Stromal cell of bone marrow (primary cell): Measurements from ENCODE around the gene TARS3.
"Not testable (repeated sequence)": the region's sequence is repeated elsewhere in the genome, so short reads cannot be mapped to it uniquely, and the experiment has no call there.

Experiments used
- DNase-seq: peaks from one replicate; pipeline ENCODE4 v3.0.0-alpha.2; 2012; ENCODE audit warnings: low read depth

TARS3 gene

GRCh38 chr15:101654624-101655337 lies 69.5 kb downstream of the TARS3 start:
- not testable (repeated sequence) for DNase-seq

- no peak for DNase-seq
These were observed 70.1 kb downstream of the TARS3 start for GRCh38 chr15:101654171-101654570.

DNA sequence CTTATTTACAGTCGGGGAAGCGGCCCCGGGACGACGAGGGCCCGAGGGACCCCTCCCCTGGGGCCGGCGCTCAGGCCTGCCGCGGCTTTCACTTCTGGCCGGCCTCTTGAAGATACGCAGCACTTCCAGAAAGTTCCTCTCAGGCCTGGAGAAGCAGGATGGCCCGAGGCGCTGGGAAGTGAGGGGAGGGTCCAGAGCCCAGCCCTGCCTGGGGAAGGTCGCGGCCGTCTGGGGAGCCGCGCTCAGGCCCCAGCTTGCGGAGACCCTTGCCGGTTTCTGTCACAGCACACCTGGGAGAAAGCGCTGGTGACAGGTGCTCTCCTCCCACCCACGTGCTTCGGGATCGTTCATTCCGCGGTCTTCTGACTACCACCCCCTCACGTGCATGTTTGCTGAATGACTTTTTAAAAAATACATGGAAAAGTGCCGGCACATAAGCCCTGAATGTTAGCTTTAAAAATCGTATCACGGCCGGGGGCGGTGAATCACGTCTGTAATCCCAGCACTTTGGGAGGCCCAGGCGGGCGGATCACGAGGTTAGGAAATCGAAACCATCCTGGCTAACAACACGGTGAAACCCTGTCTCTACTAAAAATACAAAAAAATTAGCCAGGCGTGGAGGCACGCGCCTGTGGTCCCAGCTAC lies 71.4 kb downstream of the TARS3 start:
- DNase-seq = peak; percentile 18

DNA sequence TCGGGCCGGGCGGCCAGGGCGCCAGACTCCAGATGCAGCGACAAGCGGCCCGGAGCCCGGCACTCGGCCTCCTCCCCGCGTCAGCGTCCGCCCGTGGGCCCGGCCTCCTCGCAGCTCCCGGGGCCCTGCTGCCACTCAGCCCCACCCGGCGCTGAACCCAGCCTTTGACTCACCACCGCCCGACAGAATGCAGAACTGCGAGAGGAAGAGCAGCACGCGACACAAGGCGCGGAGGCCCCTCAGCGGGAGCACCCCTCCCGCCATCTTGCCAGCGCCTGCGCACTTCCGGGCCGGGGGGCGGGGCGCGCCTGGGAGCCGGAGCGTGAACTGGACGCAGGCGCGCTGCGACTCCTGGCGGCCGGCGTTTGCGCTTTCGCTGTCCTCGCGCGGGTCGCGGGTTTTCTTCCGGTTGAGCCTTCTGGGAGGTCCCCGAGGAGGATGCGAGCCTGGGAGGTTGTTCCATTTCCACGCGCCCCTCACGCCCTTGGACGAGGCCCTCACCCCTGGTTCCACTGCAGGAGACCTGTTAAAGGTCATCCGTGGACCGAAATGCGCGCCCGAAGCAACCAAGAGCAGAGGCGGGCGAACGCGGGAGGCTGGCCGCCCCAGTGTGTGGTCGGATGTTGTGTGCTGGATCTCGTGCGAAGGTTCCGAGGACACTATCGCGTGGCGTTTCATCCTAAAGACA lies 72.0 kb downstream of the TARS3 start, which contains the start of gene TM2D3:
TM2D3 (minus strand) TSS at position 284 of the 688 bp plus-strand sequence; CDS start at position 264, 20 bp downstream.
- DNase-seq = peak; percentile 81

DNA sequence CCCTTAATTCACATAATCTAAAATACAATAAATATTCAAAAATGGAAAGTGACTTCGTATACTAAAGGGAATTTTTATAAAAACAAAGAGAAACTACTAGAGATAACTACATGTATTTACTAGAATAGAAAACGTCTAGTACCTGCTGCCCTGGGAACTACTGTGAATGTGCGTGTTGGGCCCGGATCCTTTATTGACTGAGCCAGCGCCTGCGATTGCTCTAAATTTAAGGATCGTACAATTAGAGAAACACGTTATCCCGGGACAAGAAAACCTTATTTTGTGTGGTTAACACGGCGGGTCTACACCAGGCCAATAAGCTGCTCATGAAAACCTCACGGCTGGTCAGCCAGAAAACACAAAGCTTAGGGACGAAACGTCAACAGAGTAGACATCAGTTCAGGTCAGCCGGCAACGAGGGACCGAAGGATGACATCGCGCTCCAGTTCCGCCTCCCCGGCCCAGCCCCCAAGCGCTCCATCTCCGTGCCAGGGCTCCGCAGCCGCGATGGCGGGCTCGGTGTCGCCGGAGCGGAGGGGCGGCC lies 72.6 kb downstream of the TARS3 start:
- peak; percentile 17 for DNase-seq

GRCh38 chr15:101650145-101650544 lies 74.1 kb downstream of the TARS3 start:
- DNase-seq = no peak

GRCh38 chr15:101648356-101648755 lies 75.9 kb downstream of the TARS3 start:
- DNase-seq = no peak

DNA sequence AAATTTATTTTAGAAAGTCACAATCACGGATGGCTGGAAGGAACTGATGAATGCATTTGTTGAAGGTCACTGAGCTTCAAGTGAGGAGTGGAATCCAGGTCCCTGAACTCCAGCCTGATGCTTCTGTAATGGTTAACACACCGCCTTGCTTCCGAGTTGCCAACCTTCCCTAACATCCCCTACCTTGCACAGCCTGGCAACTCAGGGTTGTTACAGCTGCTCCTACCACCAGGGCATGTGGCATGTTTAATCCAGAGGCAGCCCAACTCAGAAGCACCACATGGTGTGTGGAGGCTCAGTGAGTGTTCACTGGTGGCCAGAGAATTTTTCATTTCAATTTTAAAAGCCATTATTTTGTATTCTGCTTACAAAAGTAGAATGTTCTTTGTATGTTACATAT lies 77.0 kb downstream of the TARS3 start:
- no peak for DNase-seq

DNA sequence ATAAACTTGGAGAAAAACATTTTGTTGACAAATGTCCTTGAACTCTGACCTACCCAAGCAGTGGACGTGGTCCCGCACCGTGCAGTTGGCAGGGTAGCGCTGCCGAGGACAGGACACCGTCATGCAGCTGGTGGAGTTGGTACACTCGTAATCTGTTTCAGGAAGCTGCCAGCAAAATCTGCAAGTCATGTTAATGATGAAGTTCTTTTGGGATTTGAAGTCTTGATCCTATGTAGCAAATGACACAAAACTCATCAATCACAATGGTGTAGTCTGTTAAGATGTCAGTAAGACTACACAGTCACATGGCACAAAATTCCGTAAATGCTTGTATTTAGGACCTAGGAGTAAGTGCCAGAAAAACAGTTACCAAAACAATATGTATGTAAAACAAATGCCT lies 77.6 kb downstream of the TARS3 start:
- DNase-seq = no peak

- DNase-seq = no peak
These were observed 81.9 kb downstream of the TARS3 start for GRCh38 chr15:101642361-101642760.

DNA sequence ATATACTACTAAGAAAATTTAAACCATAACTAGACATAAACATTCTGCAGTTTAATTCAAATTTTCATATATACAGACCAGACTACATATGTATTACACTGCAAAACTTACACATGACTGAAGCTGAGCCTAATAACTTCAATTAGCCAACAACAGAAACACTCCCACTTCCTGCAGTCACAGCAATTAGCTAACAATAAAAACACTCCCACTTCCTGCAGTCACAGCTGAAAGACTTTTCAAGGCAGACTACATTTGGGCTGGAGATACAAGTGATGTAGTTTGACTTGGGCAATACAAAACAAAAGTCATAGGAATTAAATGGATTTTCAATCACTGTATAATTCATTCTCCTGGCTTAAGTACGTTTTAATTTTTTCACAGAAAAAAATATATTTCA lies 82.4 kb downstream of the TARS3 start:
- DNase-seq = no peak

DNA sequence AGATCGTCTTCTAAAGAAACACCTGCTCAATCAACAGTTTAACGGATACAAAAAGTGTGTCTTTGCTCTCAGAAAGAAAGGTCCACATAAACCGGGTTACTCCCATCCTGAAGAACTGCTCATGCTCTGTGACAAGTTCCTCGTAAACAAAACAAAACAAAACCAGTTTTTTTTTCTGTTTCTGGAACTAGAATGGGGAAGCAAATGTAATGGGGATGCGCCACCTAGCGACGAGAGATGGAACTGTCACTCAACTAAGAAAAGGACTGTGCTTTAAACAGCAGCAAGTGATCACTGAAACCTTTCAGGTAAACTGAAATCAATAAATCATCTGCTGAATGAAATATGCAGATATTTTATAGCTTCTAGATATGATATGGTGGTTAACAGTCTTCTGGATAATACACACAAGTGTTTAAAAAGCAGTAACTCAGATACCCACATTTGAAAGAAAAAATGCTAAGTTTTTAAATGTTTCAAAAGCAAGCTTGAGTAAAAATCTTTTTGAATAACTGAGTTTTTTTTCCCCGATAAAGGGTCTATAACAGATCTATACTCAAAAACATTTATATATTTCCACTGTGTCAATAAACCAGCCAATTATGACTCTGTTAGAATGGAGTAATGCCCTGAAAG lies 83.0 kb downstream of the TARS3 start:
- DNase-seq = peak; percentile 35

- DNase-seq = no peak
These were observed 84.6 kb downstream of the TARS3 start for GRCh38 chr15:101639667-101640066.

DNA sequence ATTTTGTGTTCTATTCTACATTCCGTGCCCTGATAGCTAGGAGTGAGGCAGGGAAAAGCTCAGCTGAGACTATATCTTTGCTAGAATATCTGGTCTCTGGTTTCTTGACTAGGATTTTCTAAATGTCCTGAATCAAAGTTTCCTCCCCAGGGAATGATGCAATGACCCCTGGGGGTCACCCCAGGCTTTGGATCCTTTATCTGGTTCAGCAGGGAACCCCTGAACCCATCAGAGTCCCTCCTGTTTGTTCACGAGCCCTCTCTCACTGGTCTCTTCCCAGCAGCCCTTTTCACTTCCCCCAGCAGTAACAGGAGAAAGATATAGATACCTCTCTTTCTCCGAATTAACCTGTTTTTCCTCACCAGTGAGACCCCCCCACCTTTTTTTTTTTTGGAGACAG lies 86.4 kb downstream of the TARS3 start:
- no peak for DNase-seq

GRCh38 chr15:101637516-101637915 lies 86.8 kb downstream of the TARS3 start:
- no peak for DNase-seq

DNA sequence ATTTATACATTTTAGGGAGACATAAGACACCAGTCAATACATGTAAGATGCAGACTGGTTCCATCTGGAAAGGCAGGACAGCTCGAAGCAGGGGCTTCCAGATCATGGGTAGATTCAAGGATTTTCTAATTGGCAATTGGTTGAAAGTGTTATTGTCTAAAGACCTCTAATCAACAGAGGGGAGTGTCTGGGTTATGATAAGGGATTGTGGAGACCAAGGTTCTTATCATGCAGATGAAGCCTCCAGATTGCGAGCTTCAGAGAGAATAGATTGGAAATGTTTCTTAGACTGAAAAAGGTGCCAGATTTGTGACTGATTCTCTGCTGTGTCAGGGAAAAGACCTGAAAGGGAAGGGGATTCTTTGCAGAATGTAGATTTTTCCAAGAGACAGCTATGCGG lies 87.2 kb downstream of the TARS3 start:
- no peak for DNase-seq

DNA sequence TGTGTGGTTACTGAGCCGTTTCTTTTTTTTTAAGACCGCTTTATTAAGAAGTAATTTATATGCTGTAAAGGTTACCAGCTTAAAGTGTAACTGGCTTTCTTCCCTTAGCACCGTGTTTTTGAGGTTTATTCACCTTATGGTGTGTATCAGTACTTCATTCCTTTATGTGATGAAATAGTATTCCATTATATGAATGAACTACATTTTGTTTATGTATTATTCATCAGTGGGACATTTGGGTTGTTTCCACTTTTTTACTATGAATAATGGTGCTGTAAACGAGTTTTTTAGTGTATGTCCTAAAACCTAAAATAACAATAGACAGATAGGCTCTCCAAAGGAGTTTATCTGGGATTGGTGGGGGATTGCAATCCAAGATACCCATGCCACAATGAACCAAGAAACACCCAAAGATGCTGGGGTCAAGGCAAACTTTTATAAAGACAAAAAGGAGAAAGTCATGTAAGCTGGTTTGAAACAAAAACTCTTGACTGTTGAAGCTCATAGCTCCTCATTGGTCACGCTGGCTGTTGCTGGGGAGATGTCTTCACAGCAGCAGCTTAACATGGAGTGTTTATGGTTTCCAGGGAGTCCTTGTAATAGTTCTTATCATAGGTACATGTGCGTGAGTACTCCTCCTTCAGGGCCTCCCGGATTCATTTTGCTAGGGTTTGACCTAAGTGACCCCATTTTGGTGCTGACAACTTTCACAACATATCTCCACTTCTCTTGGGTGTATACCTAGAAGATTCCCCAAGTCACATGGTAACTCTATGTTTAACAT lies 88.1 kb downstream of the TARS3 start:
- no peak for DNase-seq

DNA sequence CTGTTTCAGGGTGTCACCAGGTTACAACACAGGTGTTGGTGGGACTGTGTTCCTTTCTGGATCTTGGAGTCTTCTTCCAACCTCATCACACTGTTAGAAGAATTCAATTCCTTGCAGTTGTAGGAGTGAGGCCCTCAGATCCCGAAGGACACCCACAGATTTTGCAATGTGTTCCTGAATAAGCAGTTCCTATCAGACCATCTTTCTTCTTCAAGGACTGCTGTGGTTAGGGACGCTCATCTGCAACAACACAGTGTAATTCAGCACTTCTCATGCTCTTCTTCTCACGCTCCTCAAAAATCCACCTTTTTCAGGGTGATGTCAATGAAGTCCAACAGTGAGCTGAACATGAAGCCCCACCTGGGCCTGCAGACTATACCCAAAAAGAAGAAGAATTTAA lies 90.9 kb downstream of the TARS3 start:
- DNase-seq = no peak

DNA sequence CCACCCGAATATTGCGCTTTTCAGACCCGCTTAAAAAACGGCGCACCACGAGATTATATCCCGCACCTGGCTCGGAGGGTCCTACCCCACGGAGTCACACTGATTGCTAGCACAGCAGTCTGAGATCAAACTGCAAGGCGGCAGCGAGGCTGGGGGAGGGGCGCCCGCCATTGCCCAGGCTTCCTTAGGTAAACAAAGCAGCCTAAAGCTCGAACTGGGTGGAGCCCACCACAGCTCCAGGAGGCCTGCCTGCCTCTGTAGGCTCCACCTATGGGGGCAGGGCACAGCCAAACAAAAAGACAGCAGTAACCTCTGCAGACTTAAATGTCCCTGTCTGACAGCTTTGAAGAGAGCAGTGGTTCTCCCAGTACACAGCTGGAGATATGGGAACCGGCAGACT lies 97.5 kb downstream of the TARS3 start:
- DNase-seq = not testable (repeated sequence)

- DNase-seq = no peak
These were observed 98.3 kb downstream of the TARS3 start for GRCh38 chr15:101625980-101626379.

GRCh38 chr15:101625184-101625583 lies 99.1 kb downstream of the TARS3 start:
- DNase-seq = no peak
